GM23248 (cell line): ENCODE measurements around the gene ZW10. TPM values are rescaled to one million over a fixed set of nuclear protein-coding genes. Genes with fewer than 3 reads are reported as not detected.

ENCODE experiments used
- DNase-seq: peaks from one replicate; pipeline ENCODE4 v3.0.0-alpha.2; 2015
- H2AFZ ChIP-seq: fragments of 200-600 bp; sonication (generic); 2 replicates; pipeline ENCODE4 v1.6.1; 2016; ENCODE audit warnings: antibody characterized with exemption
- H3F3A ChIP-seq: fragments of 200-600 bp; sonication (generic); 2 replicates; pipeline ENCODE4 v1.6.1; 2016; ENCODE audit warnings: mild to moderate bottlenecking, antibody characterized with exemption, mixed run types; ENCODE audit not compliant: insufficient read depth
- H3K27ac ChIP-seq: fragments of 200-600 bp; sonication (generic); 2 replicates; pipeline ENCODE4 v1.5.1; 2016; ENCODE audit warnings: mild to moderate bottlenecking
- H3K27me3 ChIP-seq: fragments of 200-600 bp; sonication (generic); replicated peaks from 2 replicates; pipeline ENCODE4 v1.6.1; 2016; ENCODE audit warnings: mild to moderate bottlenecking; ENCODE audit not compliant: insufficient read depth
- H3K36me3 ChIP-seq: fragments of 200-600 bp; sonication (generic); 2 replicates; pipeline ENCODE4 v1.6.1; 2016; ENCODE audit warnings: low read depth, mild to moderate bottlenecking
- H3K4me1 ChIP-seq: fragments of 200-600 bp; sonication (generic); 2 replicates; pipeline ENCODE4 v1.6.1; 2016; ENCODE audit warnings: mild to moderate bottlenecking; ENCODE audit not compliant: insufficient read depth
- H3K4me2 ChIP-seq: fragments of 200-600 bp; sonication (generic); one replicate; pipeline ENCODE4 v1.6.1; 2016; ENCODE audit warnings: mild to moderate bottlenecking; ENCODE audit not compliant: unreplicated experiment
- H3K4me3 ChIP-seq: fragments of 200-600 bp; sonication (generic); 2 replicates; pipeline ENCODE4 v1.5.1; 2016; ENCODE audit warnings: mild to moderate bottlenecking
- H3K79me2 ChIP-seq: fragments of 200-600 bp; sonication (generic); 2 replicates; pipeline ENCODE4 v1.6.1; 2016; ENCODE audit warnings: mild to moderate bottlenecking; ENCODE audit not compliant: insufficient read depth
- H3K9ac ChIP-seq: fragments of 200-600 bp; sonication (generic); 2 replicates; pipeline ENCODE4 v1.6.1; 2016; ENCODE audit warnings: mild to moderate bottlenecking
- H3K9me2 ChIP-seq: fragments of 200-600 bp; sonication (generic); 2 replicates; pipeline ENCODE4 v1.6.1; 2016; ENCODE audit warnings: mixed run types, mild to moderate bottlenecking, moderate library complexity; ENCODE audit not compliant: insufficient read depth
- H3K9me3 ChIP-seq: fragments of 200-600 bp; sonication (generic); one replicate; pipeline ENCODE4 v1.6.1; 2017; ENCODE audit warnings: low read depth
- H4K20me1 ChIP-seq: fragments of 200-600 bp; sonication (generic); 2 replicates; pipeline ENCODE4 v1.6.0; 2016; ENCODE audit not compliant: insufficient read depth
- EZH2 ChIP-seq: fragments of 200-600 bp; sonication (generic); IDR thresholded peaks from 2 replicates; pipeline ENCODE4 v1.6.1; 2018; ENCODE audit warnings: antibody characterized with exemption, mild to moderate bottlenecking; ENCODE audit not compliant: insufficient read depth, poor library complexity, severe bottlenecking
- EZH2phosphoT487 ChIP-seq: fragments of 200-600 bp; sonication (generic); IDR thresholded peaks from 2 replicates; pipeline ENCODE4 v1.6.1; 2018; ENCODE audit warnings: antibody characterized with exemption, moderate library complexity, mild to moderate bottlenecking, low read depth; ENCODE audit not compliant: insufficient read depth
- WGBS, 2 experiments: methylation state at CpG; one replicate each; pipeline ENCODE4 v1.1.6; 2015 to 2017; ENCODE audit warnings: low lambda C conversion rate in 2 of 2, low coverage in 1 of 2; ENCODE audit errors: missing lambda C conversion rate in 2 of 2; 5-methylcytosine and 5-hydroxymethylcytosine counted together
- in situ Hi-C: fragments of 300-500 bp; cut with MboI; formaldehyde crosslinking; loops from 2 replicates; pipeline ENCODE4 v1.15.0; 2020
- polyA plus RNA-seq: library from polyadenylated mRNA; unstranded; fragments of >200 nt; fragmentation: Nextera tagmentation; extraction: Ambion mirVana; gene quantifications from 2 replicates; pipeline ENCODE4 v1.2.1, GENCODE V29; 2016
- total RNA-seq: library from RNA; depleted of rRNA; stranded (reverse); fragments of >200 nt; shearing (Covaris generic); gene quantifications from 2 replicates; pipeline ENCODE4 v1.2.3, GENCODE V29; 2014

ZW10 gene
- total and polyA plus RNA-seq, 2 experiments from 2014 or later = 18.0 to 21.6 TPM

DNA sequence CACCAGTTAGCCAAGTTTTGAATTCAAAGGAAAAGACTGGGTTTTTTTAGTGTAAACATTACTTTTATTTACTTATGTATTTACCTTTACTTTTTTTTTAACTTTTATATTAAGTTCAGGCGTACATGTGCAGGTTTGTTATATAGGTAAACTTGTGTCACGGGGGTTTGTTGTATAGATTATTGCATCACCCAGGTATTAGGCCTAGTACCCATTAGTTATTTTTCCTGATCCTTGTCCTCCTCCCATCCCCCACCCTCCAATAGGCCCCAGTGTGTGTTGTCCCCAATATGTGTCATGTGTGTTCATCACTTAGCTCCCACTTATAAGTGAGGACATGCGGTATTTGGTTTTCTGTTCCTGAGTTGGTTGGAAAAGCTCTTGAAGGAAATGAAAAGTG lies 20.6 kb downstream of the ZW10 start:
- H3K79me2 ChIP-seq = no peaks in the 10 kb centered on the region
- DNase-seq = no peak
- H3K4me3 ChIP-seq = no peak overlapping the region
- TF ChIP-seq EZH2phosphoT487 (no peak), EZH2 (no peak)
- in situ Hi-C loops = no loop called here
- H3K9me2 ChIP-seq = no peaks in the 10 kb centered on the region
- no peak overlapping the region for H3K27ac ChIP-seq
- H3K9ac ChIP-seq = no peak overlapping the region
- no peaks in the 10 kb centered on the region for H3K4me1 ChIP-seq
- H3K4me2 ChIP-seq = no peak overlapping the region
- peaks cover 32% of the 10 kb centered on the region for H3K36me3 ChIP-seq
- no peaks in the 10 kb centered on the region for H3K27me3 ChIP-seq
- H3K9me3 ChIP-seq = no peaks in the 10 kb centered on the region
- H4K20me1 ChIP-seq = no peaks in the 10 kb centered on the region
- 98 to 99% methylated on average over 3 of the region's 3 CpGs for WGBS, 2 experiments
- H3F3A ChIP-seq = no peaks in the 10 kb centered on the region
- no peak overlapping the region for H2AFZ ChIP-seq

GRCh38 chr11:113736323-113736722 lies 37.2 kb downstream of the ZW10 start:
- Histone ChIP-seq H3K9me3 (no peaks in the 10 kb centered on the region), H3K9me2 (no peaks in the 10 kb centered on the region), H2AFZ (no peak overlapping the region), H3K27me3 (no peaks in the 10 kb centered on the region), H3K36me3 (peaks cover 43% of the 10 kb centered on the region), H3K79me2 (no peaks in the 10 kb centered on the region), H3K4me1 (no peaks in the 10 kb centered on the region), H4K20me1 (no peaks in the 10 kb centered on the region), H3K27ac (no peak overlapping the region), H3K9ac (no peak overlapping the region), H3K4me2 (no peak overlapping the region), H3K4me3 (no peak overlapping the region), H3F3A (peaks cover 7% of the 10 kb centered on the region)
- DNase-seq = no peak
- 94 to 96% methylated on average over 1 of the region's 1 CpG for WGBS, 2 experiments
- in situ Hi-C loops = no loop called here
- TF ChIP-seq EZH2 (no peak), EZH2phosphoT487 (no peak)

DNA sequence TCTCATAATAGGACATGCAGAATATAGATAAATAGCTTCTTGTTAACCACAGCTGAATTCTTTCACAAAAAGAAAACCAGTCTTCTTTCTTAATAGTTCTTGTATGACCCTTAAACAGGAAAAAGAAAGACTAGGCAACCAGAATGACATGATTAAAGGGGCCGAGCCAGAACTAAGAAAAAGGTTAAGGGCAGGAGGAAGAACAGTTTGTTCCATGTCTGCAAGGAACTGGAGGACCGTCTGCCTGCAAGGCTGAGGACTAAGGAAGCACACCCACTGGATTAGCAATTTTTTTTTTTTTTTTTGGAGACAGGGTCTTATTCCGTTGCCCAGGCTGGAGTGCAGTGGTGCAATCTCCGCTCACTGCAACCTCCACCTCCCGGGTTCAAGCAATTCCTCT lies 41.4 kb downstream of the ZW10 start:
- no peak overlapping the region for H3K4me3 ChIP-seq
- peaks cover 10% of the 10 kb centered on the region; the same call in 1 of the 2 replicates for H3K36me3 ChIP-seq
- H3K27ac ChIP-seq = no peak overlapping the region
- no peaks in the 10 kb centered on the region for H3K27me3 ChIP-seq
- H4K20me1 ChIP-seq = no peaks in the 10 kb centered on the region
- in situ Hi-C loops = no loop called here
- H3K4me1 ChIP-seq = peaks cover 11% of the 10 kb centered on the region
- TF ChIP-seq EZH2phosphoT487 = no peak
- no peak for TF ChIP-seq EZH2
- H3K79me2 ChIP-seq = no peaks in the 10 kb centered on the region
- no peak for DNase-seq
- H2AFZ ChIP-seq = no peak overlapping the region
- H3K9me2 ChIP-seq = no peaks in the 10 kb centered on the region
- no peaks in the 10 kb centered on the region for H3K9me3 ChIP-seq
- no peak overlapping the region for H3K9ac ChIP-seq
- H3K4me2 ChIP-seq = no peak overlapping the region
- WGBS, 2 experiments = 83 to 85% methylated on average over 5 of the region's 5 CpGs
- H3F3A ChIP-seq = peaks cover 7% of the 10 kb centered on the region

- H3K9me3 ChIP-seq = no peaks in the 10 kb centered on the region
- no peak overlapping the region for H3K27ac ChIP-seq
- H4K20me1 ChIP-seq = no peaks in the 10 kb centered on the region
- H3K36me3 ChIP-seq = peaks cover under 1% of the 10 kb centered on the region; the same call in 1 of the 2 replicates
- peaks cover 11% of the 10 kb centered on the region for H3K4me1 ChIP-seq
- 29 to 34% methylated on average over 4 of the region's 4 CpGs for WGBS, 2 experiments
- peaks cover 7% of the 10 kb centered on the region for H3F3A ChIP-seq
- no peaks in the 10 kb centered on the region for H3K9me2 ChIP-seq
- in situ Hi-C loops = no loop called here
- peak; percentile 81 for DNase-seq
- no peaks in the 10 kb centered on the region for H3K79me2 ChIP-seq
- no peak for TF ChIP-seq EZH2
- no peak for TF ChIP-seq EZH2phosphoT487
- H2AFZ ChIP-seq = no peak overlapping the region
- no peak overlapping the region for H3K9ac ChIP-seq
- H3K4me2 ChIP-seq = no peak overlapping the region
- H3K27me3 ChIP-seq = no peaks in the 10 kb centered on the region
- H3K4me3 ChIP-seq = no peak overlapping the region
Observed at GRCh38 chr11:113730887-113731726, 42.4 kb downstream of the ZW10 start.
